HepG2 (cell line): ENCODE results near the gene HBM. TPM values are rescaled to one million over a fixed set of nuclear protein-coding genes. Genes with fewer than 3 reads are reported as not detected.

Experiments
- ATAC-seq: fragments of 200-7000 bp; cut with Tn5 transposase; 3 replicates; pipeline ENCODE4 v1.9.1; 2020; ENCODE audit warnings: mild to moderate bottlenecking, moderate library complexity
- BruUV-seq: library from RNA; stranded (reverse); fragments of 400-500 nt; replicated peaks from 2 replicates; lab custom pipeline; 2021; lab: Mats Ljungman, UMichigan
- CTCF ChIA-PET: fragments of 300-600 bp; formaldehyde crosslinking; extraction: SDS; loops from one replicate; lab custom pipeline; 2021; ENCODE audit warnings: low total read pairs, inconsistent platforms, low intra/inter-chr PET ratio; lab: Yijun Ruan, JAX
- POLR2A ChIA-PET: fragments of 350-600 bp; sonication (Branson Sonifier 250); formaldehyde crosslinking; loops from one replicate; lab custom pipeline; 2020; ENCODE audit warnings: antibody characterized with exemption, inconsistent platforms; lab: Yijun Ruan, JAX
- DNase-seq: peaks from one replicate; pipeline ENCODE4 v3.0.0-alpha.2; 2015; ENCODE audit warnings: low spot score
- FAIRE-seq: peaks from 3 replicates; lab custom pipeline; 2011; peaks lifted over from hg19 to GRCh38; lab: Jason Lieb, UNC
- H2AFZ ChIP-seq: one replicate; pipeline ENCODE4 v1.6.1; 2011; ENCODE audit warnings: low read length, inconsistent platforms
- H3K27ac ChIP-seq: fragments of 300-600 bp; 3 replicates; pipeline ENCODE4 v1.8.0; 2011; ENCODE audit warnings: mixed run types, mild to moderate bottlenecking, mixed read lengths, low read length, inconsistent platforms; ENCODE audit not compliant: insufficient read depth; ENCODE audit errors: extremely low read length
- H3K27me3 ChIP-seq, 2 experiments: fragments of 200-600 bp in 1 of 2; 2 replicates in 1 of 2; 3 replicates in 1 of 2; pipeline versions ENCODE4 v1.6.0 to v1.8.0; 2011; ENCODE audit warnings: low read length in 2 of 2, mild to moderate bottlenecking in 2 of 2, moderate library complexity in 2 of 2, inconsistent platforms in 1 of 2; ENCODE audit not compliant: insufficient read depth in 2 of 2, control insufficient read depth in 1 of 2
- H3K36me3 ChIP-seq, 2 experiments: fragments of 200-600 bp in 1 of 2; replicated peaks in 1 of 2; 2 replicates in 1 of 2; 3 replicates in 1 of 2; pipeline versions ENCODE4 v1.5.1 to v1.8.0; 2011; ENCODE audit warnings: low read length in 2 of 2, inconsistent platforms in 1 of 2; ENCODE audit not compliant: insufficient read depth in 2 of 2, control insufficient read depth in 1 of 2
- H3K4me1 ChIP-seq: 2 replicates; pipeline ENCODE4 v1.5.1; 2012; ENCODE audit warnings: low read length, inconsistent platforms; ENCODE audit not compliant: insufficient read depth
- H3K4me2 ChIP-seq: 2 replicates; pipeline ENCODE4 v1.6.0; 2011; ENCODE audit warnings: low read depth, low read length, inconsistent platforms
- H3K4me3 ChIP-seq, 3 experiments: fragments of 200-600 bp in 1 of 3; sonication (generic), shearing (Covaris generic) in 1 of 3; replicated peaks in 1 of 3; 2 replicates each; pipeline ENCODE4 v1.5.1; 2011 to 2016; ENCODE audit warnings: low read length in 3 of 3, inconsistent platforms in 2 of 3, low read depth in 2 of 3, mild to moderate bottlenecking in 2 of 3, control low read depth in 1 of 3, mixed read lengths in 1 of 3; ENCODE audit not compliant: insufficient read depth in 1 of 3
- H3K79me2 ChIP-seq: one replicate; pipeline ENCODE4 v1.6.1; 2011; ENCODE audit warnings: low read length, inconsistent platforms; ENCODE audit not compliant: insufficient read depth
- H3K9ac ChIP-seq: 2 replicates; pipeline ENCODE4 v1.6.0; 2011; ENCODE audit warnings: mild to moderate bottlenecking, low read depth, low read length, inconsistent platforms; ENCODE audit not compliant: insufficient read depth
- H3K9me3 ChIP-seq: 2 replicates; pipeline ENCODE4 v1.5.1; 2012; ENCODE audit warnings: mild to moderate bottlenecking, low read length
- H4K20me1 ChIP-seq: 2 replicates; pipeline ENCODE4 v1.6.0; 2011; ENCODE audit warnings: inconsistent platforms, mild to moderate bottlenecking, low read length, moderate library complexity; ENCODE audit not compliant: insufficient read depth
- CC2D1A ChIP-seq: sonication (generic); formaldehyde crosslinking; IDR thresholded peaks from 2 replicates; pipeline ENCODE4 v1.8.1; 2023; ENCODE audit warnings: mild to moderate bottlenecking, missing genetic modification reagents
- MEIS1 ChIP-seq: sonication (generic); formaldehyde crosslinking; IDR thresholded peaks from 2 replicates; pipeline ENCODE4 v1.9.0; 2021; ENCODE audit warnings: mild to moderate bottlenecking, missing genetic modification reagents, moderate library complexity, borderline replicate concordance
- MYC ChIP-seq: sonication (generic); formaldehyde crosslinking; IDR thresholded peaks from 2 replicates; pipeline ENCODE4 v1.9.0; 2021; ENCODE audit warnings: missing genetic modification reagents, borderline replicate concordance
- NFE2L1 ChIP-seq: sonication (generic); formaldehyde crosslinking; IDR thresholded peaks from 2 replicates; pipeline ENCODE4 v1.4.0; 2020; ENCODE audit warnings: missing genetic modification reagents, mild to moderate bottlenecking, borderline replicate concordance
- RARA ChIP-seq: IDR thresholded peaks from 2 replicates; pipeline ENCODE4 v1.6.1; 2016; ENCODE audit warnings: missing genetic modification reagents, missing compliant biosample characterization
- ZEB1 ChIP-seq: IDR thresholded peaks from 2 replicates; pipeline ENCODE4 v1.6.1; 2012; ENCODE audit warnings: mild to moderate bottlenecking, low read depth, inconsistent platforms; ENCODE audit not compliant: insufficient replicate concordance
- ZNF10 ChIP-seq: sonication (generic); formaldehyde crosslinking; IDR thresholded peaks from 2 replicates; pipeline ENCODE4 v1.4.0; 2020; ENCODE audit warnings: mild to moderate bottlenecking, low read depth, missing genetic modification reagents, borderline replicate concordance
- ZNF143 ChIP-seq: sonication (generic); formaldehyde crosslinking; IDR thresholded peaks from 2 replicates; pipeline ENCODE4 v1.4.0; 2020; ENCODE audit warnings: missing genetic modification reagents
- ZNF251 ChIP-seq: sonication (generic); formaldehyde crosslinking; IDR thresholded peaks from 2 replicates; pipeline ENCODE4 v1.9.0; 2021; ENCODE audit warnings: mild to moderate bottlenecking, missing genetic modification reagents
- ZNF282 ChIP-seq: fragments of 450-650 bp; IDR thresholded peaks from 2 replicates; pipeline ENCODE4 v1.6.1; 2018; ENCODE audit not compliant: partially characterized antibody
- ZNF646 ChIP-seq: sonication (generic); formaldehyde crosslinking; IDR thresholded peaks from 2 replicates; pipeline ENCODE4 v1.9.0; 2021; ENCODE audit warnings: mild to moderate bottlenecking, missing genetic modification reagents
- ZNF660 ChIP-seq: sonication (generic); formaldehyde crosslinking; IDR thresholded peaks from 2 replicates; pipeline ENCODE4 v1.5.1; 2020; ENCODE audit warnings: mild to moderate bottlenecking, low read depth, missing genetic modification reagents, borderline replicate concordance
- WGBS: methylation state at CpG from one replicate; pipeline ENCODE4 v1.1.6; 2017; ENCODE audit warnings: low lambda C conversion rate; 5-methylcytosine and 5-hydroxymethylcytosine counted together
- in situ Hi-C: cut with HindIII; loops from 2 replicates; pipeline ENCODE4 v1.10.0; 2017; ENCODE audit warnings: low pct_unique_long_range_greater_than_20kb; ENCODE audit not compliant: extremely low pct_ligation_motif_present
- intact Hi-C: fragments of 100-400 bp; cut with micrococcal nuclease; formaldehyde crosslinking; loops from one replicate; pipeline ENCODE4 v1.10.0; 2022; ENCODE audit not compliant: unreplicated experiment
- polyA plus RNA-seq, 8 experiments: library from polyadenylated mRNA; depleted of rRNA in 3 of 8; stranded (reverse) in 7 of 8; unstranded in 1 of 8; fragments of >200 nt; fragmentation: Illumina TruSeq in 4 of 8; extraction: Trizol in 4 of 8; gene quantifications; 2 replicates each; pipeline versions ENCODE4 v1.2.1 to v1.2.3, GENCODE V29; 2011 to 2016; ENCODE audit warnings: low read depth in 4 of 8, missing spikeins in 1 of 8, mixed read lengths in 1 of 8; ENCODE audit not compliant: insufficient read depth in 1 of 8
- total RNA-seq, 5 experiments: library from RNA; depleted of rRNA; stranded (reverse); fragments of >200 nt; fragmentation: Illumina TruSeq; extraction: Trizol; gene quantifications; 2 replicates each; pipeline ENCODE4 v1.2.3, GENCODE V29; 2016; ENCODE audit warnings: low read depth in 1 of 5
- TF ChIP-seq, protein P1 (sequence below): sonication (generic); formaldehyde crosslinking; conservative IDR thresholded peaks from 2 replicates; pipeline ENCODE4 v1.8.0; 2022; ENCODE audit warnings: missing genetic modification reagents
- TF ChIP-seq, protein P2 (sequence below): sonication (generic); formaldehyde crosslinking; IDR thresholded peaks from 2 replicates; pipeline ENCODE4 v1.5.1; 2020; ENCODE audit warnings: missing genetic modification reagents, mild to moderate bottlenecking, borderline replicate concordance

Gene HBM
- total and polyA plus RNA-seq, 2 of the 13 experiments (the other 11 are each of a cell fraction or from before 2014, with no cell fraction given), result not detected

GRCh38 chr16:177981-178667, 12.3 kb downstream of the HBM start:
- Histone ChIP-seq H2AFZ (no peak overlapping the region), H3K9ac (no peak overlapping the region), H4K20me1 (0 out of 2 replicates have a peak, but pooled peaks cover 6% of the 10 kb centered on the region), H3K27ac (no peak overlapping the region), H3K4me1 (peaks cover 28% of the 10 kb centered on the region), H3K36me3 (no peaks in the 10 kb centered on the region), H3K79me2 (no peaks in the 10 kb centered on the region), H3K27me3 (peaks cover 0 to 18% of the 10 kb centered on the region in 2 experiments; a peak in 4 of 5 replicates), H3K4me3 (no peak overlapping the region), H3K9me3 (no peaks in the 10 kb centered on the region), H3K4me2 (no peak overlapping the region)
- in situ Hi-C loops, result no loop called here
- BruUV-seq, result no TSS peak
- ChIA-PET POLR2A (no interaction called here), CTCF (no interaction called here)
- 60% methylated on average over 8 of the region's 11 CpGs for WGBS
- ATAC-seq (no peak), FAIRE-seq (no peak), DNase-seq (no peak)
- intact Hi-C loops, result no loop called here
- TF ChIP-seq MYC (CRISPR knock-in tag), result no peak
- TF ChIP-seq ZNF646 (CRISPR knock-in tag), result no peak
- no peak for TF ChIP-seq CC2D1A (CRISPR knock-in tag)
- TF ChIP-seq NFE2L1 (CRISPR knock-in tag), result no peak
- TF ChIP-seq ZEB1, result no peak
- no peak for TF ChIP-seq ZNF10 (CRISPR knock-in tag)
- TF ChIP-seq, protein P1, sequence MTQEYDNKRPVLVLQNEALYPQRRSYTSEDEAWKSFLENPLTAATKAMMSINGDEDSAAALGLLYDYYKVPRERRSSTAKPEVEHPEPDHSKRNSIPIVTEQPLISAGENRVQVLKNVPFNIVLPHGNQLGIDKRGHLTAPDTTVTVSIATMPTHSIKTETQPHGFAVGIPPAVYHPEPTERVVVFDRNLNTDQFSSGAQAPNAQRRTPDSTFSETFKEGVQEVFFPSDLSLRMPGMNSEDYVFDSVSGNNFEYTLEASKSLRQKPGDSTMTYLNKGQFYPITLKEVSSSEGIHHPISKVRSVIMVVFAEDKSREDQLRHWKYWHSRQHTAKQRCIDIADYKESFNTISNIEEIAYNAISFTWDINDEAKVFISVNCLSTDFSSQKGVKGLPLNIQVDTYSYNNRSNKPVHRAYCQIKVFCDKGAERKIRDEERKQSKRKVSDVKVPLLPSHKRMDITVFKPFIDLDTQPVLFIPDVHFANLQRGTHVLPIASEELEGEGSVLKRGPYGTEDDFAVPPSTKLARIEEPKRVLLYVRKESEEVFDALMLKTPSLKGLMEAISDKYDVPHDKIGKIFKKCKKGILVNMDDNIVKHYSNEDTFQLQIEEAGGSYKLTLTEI (CRISPR knock-in tag), result no peak
- TF ChIP-seq, protein P2, sequence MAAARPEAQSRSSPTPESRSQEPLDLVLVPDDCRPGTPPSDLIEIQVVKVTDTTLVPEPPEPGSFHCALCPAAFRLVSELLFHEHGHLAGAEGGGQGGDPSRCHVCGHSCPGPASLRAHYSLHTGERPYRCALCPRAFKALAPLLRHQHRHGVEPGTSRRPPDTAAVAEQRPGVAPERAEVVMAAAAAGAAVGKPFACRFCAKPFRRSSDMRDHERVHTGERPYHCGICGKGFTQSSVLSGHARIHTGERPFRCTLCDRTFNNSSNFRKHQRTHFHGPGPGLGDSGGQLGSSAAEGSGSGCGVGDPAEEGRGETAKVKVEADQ (CRISPR knock-in tag), result no peak
- no peak for TF ChIP-seq MEIS1 (CRISPR knock-in tag)
- no peak for TF ChIP-seq ZNF251 (CRISPR knock-in tag)
- no peak for TF ChIP-seq RARA (CRISPR knock-in tag)
- TF ChIP-seq ZNF660 (CRISPR knock-in tag), result no peak
- no peak for TF ChIP-seq ZNF143 (CRISPR knock-in tag)
- TF ChIP-seq ZNF282, result no peak
